K562 (cell line): ENCODE data around the gene KCNJ14. TPM values are rescaled to one million over a fixed set of nuclear protein-coding genes. Genes with fewer than 3 reads are reported as not detected.

Experiments used
- ATAC-seq: fragments of 200-7000 bp; cut with Tn5 transposase; 3 replicates; pipeline ENCODE4 v1.9.1; 2020; ENCODE audit warnings: moderate library complexity
- BruUV-seq: library from RNA; stranded (reverse); fragments of 400-500 nt; replicated peaks from 2 replicates; lab custom pipeline; 2021; lab: Mats Ljungman, UMichigan
- CTCF ChIA-PET: fragments of 300-600 bp; formaldehyde crosslinking; extraction: SDS; loops from one replicate; lab custom pipeline; 2021; ENCODE audit warnings: low intra/inter-chr PET ratio; lab: Yijun Ruan, JAX
- POLR2A ChIA-PET: fragments of 300-600, 350-650 bp; sonication (Branson Sonifier 250); formaldehyde crosslinking; extraction: SDS; loops from one replicate; lab custom pipeline; 2021; ENCODE audit warnings: antibody characterized with exemption, inconsistent platforms; lab: Yijun Ruan, JAX
- DNase-seq, 4 experiments: peaks; one replicate each; pipeline versions ENCODE4 v3.0.0 to v3.0.0-alpha.2; 2011 to 2018; ENCODE audit warnings: low spot score in 3 of 4, mixed read lengths in 3 of 4; ENCODE audit errors: extremely low read depth in 1 of 4
- FAIRE-seq: peaks from 2 replicates; lab custom pipeline; 2011; peaks lifted over from hg19 to GRCh38; lab: Jason Lieb, UNC
- H2AFZ ChIP-seq: 2 replicates; pipeline ENCODE4 v1.6.0; 2011; ENCODE audit warnings: low read depth, low read length, control low read depth, inconsistent platforms
- H3K27ac ChIP-seq: fragments of 200-600 bp; 3 replicates; pipeline ENCODE4 v1.8.0; 2011; ENCODE audit warnings: low read depth, mild to moderate bottlenecking, control low read depth, inconsistent platforms, low read length, moderate library complexity, mixed read lengths; ENCODE audit errors: extremely low read depth
- H3K27me3 ChIP-seq, 2 experiments: fragments of 300-600 bp in 1 of 2; 2 replicates in 1 of 2; 3 replicates in 1 of 2; pipeline versions ENCODE4 v1.6.0 to v1.8.0; 2011; ENCODE audit warnings: inconsistent platforms in 2 of 2, low read length in 2 of 2, mild to moderate bottlenecking in 1 of 2, mixed read lengths in 1 of 2, moderate library complexity in 1 of 2; ENCODE audit not compliant: control insufficient read depth in 2 of 2, insufficient read depth in 2 of 2
- H3K36me3 ChIP-seq: fragments of 300-600 bp; 3 replicates; pipeline ENCODE4 v1.8.0; 2011; ENCODE audit warnings: mild to moderate bottlenecking, low read length, inconsistent platforms; ENCODE audit not compliant: control insufficient read depth, insufficient read depth
- H3K4me1 ChIP-seq, 2 experiments: fragments of 200-600 bp in 1 of 2; replicated peaks in 1 of 2; 2 replicates in 1 of 2; 3 replicates in 1 of 2; pipeline versions ENCODE4 v1.5.1 to v1.8.0; 2011; ENCODE audit warnings: inconsistent platforms in 2 of 2, low read length in 2 of 2, mild to moderate bottlenecking in 1 of 2, mixed read lengths in 1 of 2, moderate library complexity in 1 of 2; ENCODE audit not compliant: control insufficient read depth in 2 of 2, insufficient read depth in 2 of 2
- H3K4me2 ChIP-seq: 2 replicates; pipeline ENCODE4 v1.6.1; 2011; ENCODE audit warnings: low read length, control low read depth, inconsistent platforms, mixed read lengths; ENCODE audit not compliant: insufficient read depth
- H3K4me3 ChIP-seq: fragments of 200-600 bp; sonication (generic), shearing (Covaris generic); 2 replicates; pipeline ENCODE4 v1.5.1; 2016; ENCODE audit warnings: control low read depth, inconsistent platforms
- H3K79me2 ChIP-seq: fragments of 200-600 bp; 3 replicates; pipeline ENCODE4 v1.8.0; 2011; ENCODE audit warnings: low read length, inconsistent platforms; ENCODE audit not compliant: control insufficient read depth, insufficient read depth
- H3K9ac ChIP-seq, 2 experiments: 2 replicates each; pipeline versions ENCODE4 v1.6.0 to v1.6.1; 2011; ENCODE audit warnings: low read depth in 2 of 2, low read length in 2 of 2, control low read depth in 1 of 2, inconsistent platforms in 1 of 2, mild to moderate bottlenecking in 1 of 2, mixed read lengths in 1 of 2; ENCODE audit not compliant: insufficient read depth in 1 of 2
- H3K9me1 ChIP-seq: one replicate; pipeline ENCODE4 v1.6.0; 2011; ENCODE audit warnings: inconsistent platforms, mild to moderate bottlenecking, low read length, moderate library complexity; ENCODE audit not compliant: control insufficient read depth, insufficient read depth
- H3K9me3 ChIP-seq: replicated peaks from 2 replicates; pipeline ENCODE4 v1.5.1; 2011; ENCODE audit warnings: low read depth, low read length, inconsistent platforms; ENCODE audit not compliant: control insufficient read depth, insufficient read depth
- H4K20me1 ChIP-seq: replicated peaks from 2 replicates; pipeline ENCODE4 v1.6.1; 2011; ENCODE audit warnings: low read length, inconsistent platforms, mixed read lengths; ENCODE audit not compliant: control insufficient read depth, insufficient read depth
- EGR1 ChIP-seq: fragments of 450-650 bp; conservative IDR thresholded peaks from 2 replicates; pipeline ENCODE4 v1.6.1; 2017; ENCODE audit warnings: mild to moderate bottlenecking
- LCOR ChIP-seq: sonication (generic); formaldehyde crosslinking; IDR thresholded peaks from 2 replicates; pipeline ENCODE4 v1.8.0; 2022; ENCODE audit warnings: mild to moderate bottlenecking, missing genetic modification reagents
- ZBTB33 ChIP-seq: sonication (generic); formaldehyde crosslinking; IDR thresholded peaks from 2 replicates; pipeline ENCODE4 v1.8.1; 2023; ENCODE audit warnings: mild to moderate bottlenecking, missing genetic modification reagents
- WGBS: fragments of 100-300 bp; shearing (Covaris generic); methylation state at CpG from one replicate; pipeline ENCODE4 v1.1.6; 2016; ENCODE audit warnings: low coverage, mixed read lengths; ENCODE audit not compliant: insufficient coverage; ENCODE audit errors: missing lambda C conversion rate; 5-methylcytosine and 5-hydroxymethylcytosine counted together
- in situ Hi-C: fragments of 300-500 bp; cut with MboI; formaldehyde crosslinking; loops from 4 replicates; pipeline ENCODE4 v1.15.0; 2018; ENCODE audit warnings: inconsistent platforms, mixed read lengths
- intact Hi-C: fragments of 100-400 bp; cut with micrococcal nuclease; formaldehyde crosslinking; loops from 2 replicates; pipeline ENCODE4 v1.14.2; 2022
- polyA plus RNA-seq, 8 experiments: library from polyadenylated mRNA; depleted of rRNA in 4 of 8; stranded (reverse) in 5 of 8; unstranded in 3 of 8; fragments of >200 nt; fragmentation: Nextera tagmentation in 2 of 8; fragmentation: Illumina TruSeq in 1 of 8; extraction: Ambion mirVana in 2 of 8; extraction: Trizol in 1 of 8; gene quantifications; 2 replicates each; pipeline versions ENCODE4 v1.2.1 to v1.2.3, GENCODE V29; 2011 to 2014; ENCODE audit warnings: inconsistent platforms in 1 of 8, missing spikeins in 1 of 8
- total RNA-seq, 7 experiments: library from RNA; depleted of rRNA in 6 of 7; stranded (reverse); fragments of >200 nt in 6 of 7; fragmentation: Illumina TruSeq in 2 of 7; extraction: Trizol in 2 of 7; gene quantifications; 2 replicates each; pipeline versions ENCODE4 v1.2.1 to v1.2.3, GENCODE V29; 2011 to 2021; ENCODE audit warnings: low replicate concordance in 1 of 7

KCNJ14 gene
- total and polyA plus RNA-seq, 9 of the 15 experiments (the other 6 are each of a cell fraction or from before 2014, with no cell fraction given) = 0.15 to 1.6 (median 0.49) TPM

GRCh38 chr19:48413879-48414587, 41.3 kb upstream of the KCNJ14 start:
- Histone ChIP-seq H3K4me3 (no peak overlapping the region), H3K36me3 (peaks cover 38% of the 10 kb centered on the region; the same call in 2 of the 3 replicates), H3K79me2 (peaks cover under 1% of the 10 kb centered on the region; the same call in 1 of the 3 replicates), H2AFZ (no peak overlapping the region), H3K27me3 (no peaks in the 10 kb centered on the region), H3K4me2 (no peak overlapping the region), H4K20me1 (no peaks in the 10 kb centered on the region; the same call in 1 of the 2 replicates), H3K9me3 (no peaks in the 10 kb centered on the region), H3K4me1 (peaks cover 15 to 37% of the 10 kb centered on the region in 2 experiments), H3K9me1 (no peaks in the 10 kb centered on the region), H3K9ac (peak overlapping the region in 1 of 2 experiments; percentile 61; a peak in 2 of 4 replicates), H3K27ac (no peak overlapping the region)
- intact Hi-C loops = no loop called here
- no peak for FAIRE-seq
- 0 out of 2 replicates have a peak, but pooled peaks have one; percentile 21 for TF ChIP-seq EGR1
- TF ChIP-seq LCOR = no peak
- peak; percentile 86; the same call in 1 of the 2 replicates for TF ChIP-seq ZBTB33 (CRISPR knock-in tag)
- ChIA-PET POLR2A (interaction anchor here (0.6 to 1.7 kb wide), 7 partner anchors 10 to 32 kb away, joined by 3 to 9 read pairs (median 3); partner anchors contain the start of gene KDELR1), CTCF (no interaction called here)
- no TSS peak for BruUV-seq
- no peak for ATAC-seq
- 73% methylated on average over 18 of the region's 24 CpGs for WGBS
- in situ Hi-C loops = no loop called here
- DNase-seq = no peak
